Measurements from ENCODE around the gene ZNF846.
"Not testable (repeated sequence)": the region's sequence is repeated elsewhere in the genome, so short reads cannot be mapped to it uniquely, and the experiment has no call there.

Gene ZNF846

GRCh38 chr19:9729162-9729561, 39.4 kb downstream of the ZNF846 start:
- FAIRE-seq, result no peak

DNA sequence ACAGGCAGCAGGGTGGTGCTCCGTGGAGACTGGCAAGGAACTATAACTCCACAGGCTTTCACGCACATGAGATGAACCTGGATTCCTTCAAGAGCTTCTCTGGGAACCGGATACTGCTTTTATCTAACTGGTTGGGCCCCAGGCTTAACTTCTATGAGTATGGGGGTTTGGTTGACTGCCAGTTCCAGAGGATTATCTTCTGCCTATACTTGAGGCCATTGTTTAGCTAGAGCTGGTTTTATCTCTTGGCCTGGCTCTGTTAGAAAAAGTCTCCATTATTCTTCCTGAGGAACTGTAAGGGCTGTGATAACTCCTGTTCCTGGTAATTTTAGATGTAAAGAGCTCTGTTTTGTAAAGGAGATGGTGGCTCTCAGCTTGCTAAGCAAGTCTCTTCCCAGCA, 40.9 kb downstream of the ZNF846 start:
- DNase-seq (ENCODE audit: insufficient read length, low spot score), result no peak
- no peak for TF ChIP-seq POLR2A (IDR thresholded peaks at IDR 0.05; ENCODE audit: low read depth, low read length)
- FAIRE-seq, result no peak

More at GRCh38 chr19:9729162-9729561, 39.4 kb downstream of the ZNF846 start:
- TF ChIP-seq POLR2A (IDR thresholded peaks at IDR 0.05; ENCODE audit: low read depth, low read length), result no peak
- DNase-seq (ENCODE audit: insufficient read length, low spot score), result no peak

DNA sequence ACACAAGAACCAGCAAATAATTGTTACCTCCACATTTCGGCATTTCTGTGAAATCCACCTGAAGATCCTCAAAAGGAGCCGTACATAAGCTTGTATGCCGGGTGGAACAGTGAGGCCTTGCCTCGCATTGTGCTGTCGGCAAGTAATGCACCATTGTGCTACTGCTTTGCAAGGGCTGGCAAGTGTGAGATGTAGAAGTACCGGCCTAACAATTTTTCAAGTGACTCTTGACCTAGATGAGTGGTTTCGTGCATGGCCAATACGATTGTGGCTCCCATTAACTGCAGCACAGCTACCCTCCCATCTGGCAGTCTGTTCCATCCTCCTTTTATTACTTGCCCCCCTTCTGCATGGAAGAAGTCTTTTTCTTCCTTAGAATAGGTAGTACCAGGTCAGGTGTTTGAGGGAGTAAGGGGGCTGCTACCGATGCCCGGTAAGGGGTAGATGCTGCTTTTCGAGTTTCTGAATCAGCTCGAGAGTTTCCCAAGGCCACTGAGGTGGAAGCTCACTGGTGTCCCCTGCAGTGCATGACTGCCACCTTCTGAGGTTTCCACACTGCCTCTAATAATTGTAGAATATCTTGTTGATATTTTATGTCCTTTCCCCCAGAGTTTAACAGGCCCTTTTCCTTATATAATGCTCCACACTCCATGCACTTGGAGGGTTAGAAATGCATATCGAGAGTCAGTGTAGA, 42.9 kb downstream of the ZNF846 start:
- FAIRE-seq, result not testable (repeated sequence)

DNA sequence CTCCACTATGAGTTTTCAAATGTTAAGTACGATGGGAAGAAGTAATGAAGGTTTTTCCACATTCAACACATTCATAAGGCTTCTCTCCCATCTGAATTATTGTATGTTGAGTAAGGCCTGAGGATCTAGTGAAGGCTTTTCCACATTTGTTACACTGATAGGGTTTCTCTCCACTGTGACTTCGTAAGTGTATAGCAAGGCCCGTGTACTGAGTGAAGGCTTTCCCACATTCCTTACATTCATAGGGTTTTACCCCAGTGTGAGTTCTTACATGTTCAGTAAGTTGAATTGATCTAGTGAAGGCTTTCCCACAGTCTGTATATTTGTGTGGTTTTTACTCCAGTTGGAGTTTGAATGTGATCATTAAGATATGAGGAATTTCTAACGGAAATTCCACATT, 44.4 kb downstream of the ZNF846 start:
- no peak for TF ChIP-seq POLR2A (IDR thresholded peaks at IDR 0.05; ENCODE audit: low read depth, low read length)
- no peak for DNase-seq (ENCODE audit: insufficient read length, low spot score)

More for the DNA sequence above, 42.9 kb downstream of the ZNF846 start:
- DNase-seq (ENCODE audit: insufficient read length, low spot score), result not testable (repeated sequence)

DNA sequence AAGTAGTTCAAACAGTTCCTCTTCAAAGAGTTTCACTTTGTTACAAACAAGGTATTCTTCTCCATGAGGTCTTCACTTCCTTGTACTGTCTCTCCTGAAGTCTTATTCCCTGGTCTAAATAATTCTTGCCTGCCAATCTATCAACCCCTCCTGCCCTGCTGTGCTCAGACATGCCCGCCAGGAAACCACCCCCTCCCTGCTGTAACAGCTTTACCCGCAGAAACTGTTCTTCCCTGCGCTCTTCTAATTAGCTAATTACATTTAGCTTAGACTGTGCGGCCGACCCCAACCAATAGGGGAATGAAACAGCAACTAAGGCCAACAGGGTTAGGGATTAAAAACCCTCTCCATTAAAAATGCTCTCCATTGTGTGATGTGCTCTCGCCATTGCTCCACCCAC, 46.7 kb downstream of the ZNF846 start:
- no peak for FAIRE-seq
- TF ChIP-seq POLR2A (IDR thresholded peaks at IDR 0.05; ENCODE audit: low read depth, low read length), result no peak
- DNase-seq (ENCODE audit: insufficient read length, low spot score), result no peak

More for the DNA sequence above, 44.4 kb downstream of the ZNF846 start:
- no peak for FAIRE-seq

DNA sequence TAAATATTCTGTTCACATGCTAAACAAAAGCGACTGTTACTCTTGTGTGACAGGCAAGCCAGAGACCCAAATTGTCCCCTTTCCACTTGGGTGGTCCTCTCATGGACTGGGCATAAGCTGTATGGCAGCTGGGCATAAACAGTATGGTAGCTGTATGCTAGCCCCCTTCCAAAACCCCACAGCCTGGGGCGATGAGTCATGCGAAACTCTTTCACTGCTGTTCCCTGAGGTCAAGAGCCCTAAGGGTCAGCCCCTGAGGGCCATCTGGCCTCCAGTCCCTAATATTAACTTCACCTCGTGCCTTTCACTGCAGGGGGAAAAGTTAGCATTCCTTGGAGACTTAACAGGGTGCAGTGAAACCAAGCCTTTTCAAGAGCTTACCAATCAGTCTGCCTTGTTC, 48.0 kb downstream of the ZNF846 start:
- TF ChIP-seq POLR2A (IDR thresholded peaks at IDR 0.05; ENCODE audit: low read depth, low read length), result no peak
- DNase-seq (ENCODE audit: insufficient read length, low spot score) (no peak), FAIRE-seq (no peak)

GRCh38 chr19:9711815-9712214, 56.7 kb downstream of the ZNF846 start:
- DNase-seq (ENCODE audit: insufficient read length, low spot score), result no peak
- FAIRE-seq, result no peak
- no peak for TF ChIP-seq POLR2A (IDR thresholded peaks at IDR 0.05; ENCODE audit: low read depth, low read length)

DNA sequence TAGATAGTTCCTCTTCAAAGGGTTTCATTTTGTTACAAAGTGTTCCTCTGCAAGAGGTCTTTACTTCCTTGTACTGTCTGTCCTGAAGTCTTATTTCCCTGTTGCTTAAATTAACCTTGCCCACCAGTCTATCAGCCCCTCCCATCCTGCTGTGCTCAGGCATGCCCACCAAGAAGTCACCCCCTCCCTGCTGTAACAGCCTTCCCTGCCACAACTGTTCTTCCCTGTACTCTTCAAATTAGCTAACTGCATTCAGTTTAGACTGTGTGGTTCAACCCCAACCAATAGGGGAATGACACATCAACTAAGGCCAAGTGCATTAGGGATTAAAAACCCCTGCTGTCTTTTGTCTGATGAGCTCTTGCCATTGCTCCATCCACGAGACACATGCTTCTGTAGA, 59.2 kb downstream of the ZNF846 start:
- FAIRE-seq (no peak), DNase-seq (ENCODE audit: insufficient read length, low spot score) (no peak)
- no peak for TF ChIP-seq POLR2A (IDR thresholded peaks at IDR 0.05; ENCODE audit: low read depth, low read length)

- no peak for FAIRE-seq
- no peak for DNase-seq (ENCODE audit: insufficient read length, low spot score)
- no peak for TF ChIP-seq POLR2A (IDR thresholded peaks at IDR 0.05; ENCODE audit: low read depth, low read length)
Measured at GRCh38 chr19:9705836-9706235, 62.7 kb downstream of the ZNF846 start.

DNA sequence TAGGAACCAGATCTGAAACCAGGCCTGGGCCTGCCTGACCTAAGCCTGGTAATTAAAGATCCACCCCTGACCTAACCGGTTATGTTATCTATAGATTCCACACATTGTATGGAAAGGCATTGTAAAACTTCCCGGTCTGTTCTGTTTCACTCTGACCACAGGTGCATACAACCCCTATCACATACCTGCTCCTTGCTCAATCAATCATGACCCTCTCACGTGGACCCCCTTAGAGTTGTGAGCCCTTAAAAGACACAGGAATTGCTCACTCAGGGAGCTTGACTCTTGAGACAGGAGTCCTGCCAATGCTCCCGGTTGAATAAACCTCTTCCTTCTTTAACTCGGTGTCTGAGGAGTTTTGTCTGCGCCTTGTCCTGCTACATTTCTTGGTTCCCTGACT, 66.4 kb downstream of the ZNF846 start:
- FAIRE-seq, result no peak
- no peak for TF ChIP-seq POLR2A (IDR thresholded peaks at IDR 0.05; ENCODE audit: low read depth, low read length)
- DNase-seq (ENCODE audit: insufficient read length, low spot score), result no peak

Measured in H54 (cell line).